Fibroblast of skin of scalp (primary cell): ENCODE data around the gene TNNI3K.
A peak's percentile ranks its signal among the peaks of the same experiment; 100 is the strongest.

Experiments
- DNase-seq: peaks from one replicate; pipeline ENCODE4 v3.0.0-alpha.2; 2013

Gene TNNI3K

GRCh38 chr1:74316302-74316701 is 81.1 kb downstream of the TNNI3K start:
- DNase-seq = no peak

- DNase-seq = no peak
Measured at GRCh38 chr1:74317663-74318062, 82.5 kb downstream of the TNNI3K start.

GRCh38 chr1:74323937-74324473 is 88.8 kb downstream of the TNNI3K start:
- DNase-seq = no peak

GRCh38 chr1:74324684-74325448 is 89.7 kb downstream of the TNNI3K start:
- DNase-seq = no peak

- DNase-seq = no peak
Measured at GRCh38 chr1:74328851-74329250, 93.7 kb downstream of the TNNI3K start.

- no peak for DNase-seq
Measured at GRCh38 chr1:74333244-74333643, 98.1 kb downstream of the TNNI3K start.

GRCh38 chr1:74334147-74334546 is 99.0 kb downstream of the TNNI3K start:
- peak; percentile 29 for DNase-seq

- DNase-seq = no peak
Measured at GRCh38 chr1:74340656-74341055, 105.5 kb downstream of the TNNI3K start.

GRCh38 chr1:74341702-74342339 is 106.6 kb downstream of the TNNI3K start:
- no peak for DNase-seq

GRCh38 chr1:74343216-74343615 is 108.0 kb downstream of the TNNI3K start:
- DNase-seq = peak; percentile 8

GRCh38 chr1:74344387-74344786 is 109.2 kb downstream of the TNNI3K start:
- no peak for DNase-seq

- peak; percentile 27 for DNase-seq
Measured at GRCh38 chr1:74356493-74356892, 121.3 kb downstream of the TNNI3K start.

GRCh38 chr1:74357150-74357549 is 122.0 kb downstream of the TNNI3K start:
- DNase-seq = no peak

GRCh38 chr1:74357756-74358155 is 122.6 kb downstream of the TNNI3K start:
- DNase-seq = no peak

- DNase-seq = no peak
Measured at GRCh38 chr1:74362691-74363090, 127.5 kb downstream of the TNNI3K start.

GRCh38 chr1:74363220-74363619 is 128.0 kb downstream of the TNNI3K start:
- DNase-seq = no peak

GRCh38 chr1:74367175-74367813 is 132.1 kb downstream of the TNNI3K start:
- no peak for DNase-seq

- peak; percentile 38 for DNase-seq
Measured at GRCh38 chr1:74368335-74368734, 133.1 kb downstream of the TNNI3K start.

- DNase-seq = no peak
Measured at GRCh38 chr1:74375376-74375775, 140.2 kb downstream of the TNNI3K start.

GRCh38 chr1:74380252-74380651 is 145.1 kb downstream of the TNNI3K start:
- DNase-seq = no peak

- no peak for DNase-seq
Measured at GRCh38 chr1:74388855-74389254, 153.7 kb downstream of the TNNI3K start.

- no peak for DNase-seq
Measured at GRCh38 chr1:74392186-74392585, 157.0 kb downstream of the TNNI3K start.

- DNase-seq = no peak
Measured at GRCh38 chr1:74392840-74393239, 157.7 kb downstream of the TNNI3K start.

- no peak for DNase-seq
Measured at GRCh38 chr1:74395571-74395970, 160.4 kb downstream of the TNNI3K start.
